SKM-1 treated with dmso at 0.1 percent for 144 hours (cell line): ENCODE measurements around the gene ITFG1.
"Not testable (repeated sequence)": the region's sequence is repeated elsewhere in the genome, so short reads cannot be mapped to it uniquely, and the experiment has no call there.

Experiments used
- DNase-seq: peaks from one replicate; lab custom pipeline; 2025; ENCODE audit not compliant: unreplicated experiment; lab: John Stamatoyannopoulos, UW

ITFG1 gene

DNA sequence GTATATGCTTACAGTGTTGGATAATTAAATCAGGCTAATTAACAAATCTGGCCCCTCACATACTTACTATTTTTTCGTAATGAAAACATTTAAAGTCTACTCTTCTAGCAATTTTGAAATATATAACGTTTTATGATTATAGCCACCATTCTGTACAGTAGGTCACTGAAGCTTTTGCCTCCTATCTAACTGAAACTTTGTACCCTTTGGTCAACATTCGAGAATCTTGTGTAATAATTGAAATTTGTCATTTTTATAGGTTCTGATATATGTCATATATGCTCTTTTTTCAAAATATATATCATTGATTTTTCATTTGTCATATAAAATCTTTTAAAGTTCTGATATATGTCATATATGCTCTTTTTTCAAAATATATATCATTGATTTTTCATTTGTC, 12.9 kb upstream of the ITFG1 start:
- no peak for DNase-seq

DNA sequence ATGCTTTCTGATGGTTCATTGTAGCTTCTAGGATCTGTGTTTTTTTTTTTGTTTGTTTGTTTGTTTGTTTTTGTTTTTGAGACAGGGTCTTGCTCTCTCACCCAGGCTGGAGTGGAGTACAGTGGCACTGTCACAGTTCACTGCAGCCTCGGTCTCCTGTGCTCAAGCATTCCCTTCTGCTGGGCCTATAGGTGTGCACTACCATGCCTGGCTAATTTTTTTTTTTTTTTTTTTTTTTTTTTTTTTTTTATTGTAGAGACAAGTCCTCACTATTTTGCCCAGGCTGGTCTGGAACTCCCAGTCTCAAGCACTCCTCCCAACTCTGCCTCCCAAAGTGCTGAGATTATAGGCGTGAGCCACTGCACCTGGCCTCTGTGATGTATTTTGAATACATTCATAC, 12.1 kb upstream of the ITFG1 start:
- not testable (repeated sequence) for DNase-seq

DNA sequence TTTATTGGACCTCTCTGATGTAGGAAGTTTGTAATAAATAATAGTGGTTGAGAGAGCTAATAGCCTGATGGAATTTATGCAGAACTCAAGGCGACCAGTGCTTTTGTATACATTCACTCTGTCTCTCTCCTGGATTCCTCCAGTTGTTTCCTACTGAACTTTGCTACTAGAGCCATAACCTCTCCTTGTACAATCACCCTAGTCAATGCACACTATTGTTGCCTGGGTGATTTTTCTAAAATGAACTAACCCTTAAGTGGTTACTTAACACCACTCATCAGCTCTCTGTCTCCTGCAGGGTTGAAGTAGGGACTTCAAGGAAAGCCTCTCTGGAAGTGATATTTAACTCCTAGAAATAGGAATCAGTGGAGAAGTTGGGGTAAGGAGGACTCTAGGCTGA, 9.9 kb upstream of the ITFG1 start:
- no peak for DNase-seq

DNA sequence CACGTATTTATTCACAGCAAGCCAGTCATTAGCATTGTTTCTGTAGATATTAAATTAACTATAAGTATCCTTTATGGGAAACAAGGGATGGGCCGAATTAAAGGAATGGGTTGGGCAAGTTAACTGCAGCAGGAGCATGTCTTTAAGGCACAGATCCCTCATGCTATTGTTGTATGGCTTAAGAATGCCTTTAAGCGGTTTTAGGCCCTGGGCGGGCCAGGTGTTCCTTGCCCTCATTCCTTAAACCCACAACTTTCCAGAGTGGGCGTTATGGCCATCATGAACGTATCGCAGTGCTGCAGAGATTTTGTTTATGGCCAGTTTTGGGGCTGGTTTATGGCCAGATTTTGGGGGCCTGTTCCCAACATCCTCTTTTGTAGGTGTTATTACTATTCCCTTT, 9.3 kb upstream of the ITFG1 start:
- no peak for DNase-seq

DNA sequence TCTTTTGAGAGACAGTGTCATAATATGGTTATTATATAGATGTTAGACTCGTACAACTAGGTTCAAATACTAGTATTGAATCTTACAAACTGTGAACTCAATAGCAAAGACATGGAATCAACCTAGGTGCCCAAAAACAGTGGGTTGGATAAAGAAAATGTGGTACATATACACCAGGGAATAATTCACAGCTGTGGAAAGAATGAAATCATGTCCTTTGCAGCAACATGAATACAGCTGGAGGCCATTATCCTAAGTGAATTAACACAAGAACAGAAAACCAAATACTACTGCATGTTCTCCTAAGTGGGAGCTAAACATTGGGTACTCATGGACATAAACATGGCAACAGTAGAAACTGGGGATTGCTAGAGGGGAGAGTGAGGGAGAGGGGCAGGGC, 8.4 kb upstream of the ITFG1 start:
- no peak for DNase-seq

DNA sequence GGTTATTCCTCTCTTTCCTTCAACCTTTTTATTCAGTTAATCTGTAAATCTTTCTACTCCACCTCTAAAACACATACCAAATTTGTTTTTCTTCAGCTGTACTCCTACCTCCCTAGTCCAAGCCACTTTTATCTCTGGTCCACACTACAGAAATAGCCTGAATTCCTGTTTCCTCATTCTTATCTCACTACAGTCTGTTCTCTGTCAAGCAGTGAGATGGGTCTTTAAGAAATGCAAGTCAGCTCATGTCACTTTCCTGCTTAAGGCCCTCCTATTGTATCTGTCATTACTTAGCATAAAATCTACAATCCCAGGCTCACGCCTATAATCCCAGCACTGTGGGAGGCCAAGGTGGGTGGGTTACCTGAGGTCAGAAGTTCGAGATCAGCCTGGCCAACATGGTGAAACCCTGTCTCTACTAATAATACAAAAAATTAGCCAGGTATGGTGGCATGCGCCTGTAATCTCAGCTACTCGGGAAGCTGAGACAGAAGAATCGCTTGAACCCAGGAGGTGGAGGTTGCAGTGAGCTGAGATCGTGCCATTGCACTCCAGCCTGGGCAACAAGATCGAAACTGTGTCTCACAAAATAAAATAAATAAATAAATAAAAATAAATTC, 7.3 kb upstream of the ITFG1 start:
- not testable (repeated sequence) for DNase-seq

DNA sequence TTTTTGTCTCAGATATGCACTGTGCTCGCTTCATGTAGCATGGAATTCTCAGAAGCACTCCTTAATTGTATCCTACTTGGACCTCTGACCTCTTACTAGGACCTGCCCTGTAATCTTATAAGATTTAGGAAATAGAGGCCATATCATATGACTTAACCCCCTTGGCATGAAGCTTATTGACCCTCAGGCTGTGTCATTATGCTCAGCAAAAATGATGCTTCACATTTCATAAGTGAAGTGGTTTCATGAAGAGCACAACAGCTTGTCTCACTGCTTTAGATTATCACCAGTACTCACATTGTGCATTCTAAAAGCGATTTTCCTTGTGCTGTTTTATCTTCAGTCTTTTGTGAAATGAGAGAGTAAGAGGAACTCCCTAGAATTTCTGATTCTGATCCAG, 6.6 kb upstream of the ITFG1 start:
- no peak for DNase-seq

DNA sequence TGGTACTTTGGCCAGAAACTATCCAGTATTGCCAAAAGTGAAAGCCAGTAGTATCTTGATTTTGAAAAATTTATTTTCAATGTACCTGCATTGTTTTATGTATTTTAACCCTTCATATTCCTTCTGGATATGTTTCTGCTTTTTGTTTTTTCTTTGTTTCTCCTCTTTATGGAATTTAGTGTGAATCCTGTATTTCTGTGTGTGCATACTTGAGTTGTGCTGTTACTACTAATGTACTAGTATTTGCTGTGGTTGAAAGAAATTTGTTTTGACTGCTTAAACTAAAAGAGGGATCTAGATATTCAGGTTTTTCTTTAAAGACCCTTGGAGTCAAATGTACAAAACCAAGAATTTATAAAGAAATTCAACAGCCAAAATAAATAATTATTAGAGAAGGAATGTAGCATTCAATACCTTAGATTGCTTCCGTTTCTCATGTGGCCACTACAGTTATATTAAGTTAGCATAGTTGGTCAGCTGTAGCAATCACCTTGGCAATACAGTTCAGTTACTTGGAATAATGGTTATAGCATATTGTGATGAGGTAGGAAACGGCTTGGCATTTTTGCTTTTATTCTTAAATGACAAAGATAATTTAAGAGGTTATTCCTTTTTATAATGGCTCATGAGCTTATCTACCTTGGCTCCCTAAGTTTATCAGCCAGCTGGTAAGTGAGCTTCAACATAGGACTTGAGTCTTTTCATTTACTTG, 5.2 kb upstream of the ITFG1 start:
- DNase-seq = no peak

DNA sequence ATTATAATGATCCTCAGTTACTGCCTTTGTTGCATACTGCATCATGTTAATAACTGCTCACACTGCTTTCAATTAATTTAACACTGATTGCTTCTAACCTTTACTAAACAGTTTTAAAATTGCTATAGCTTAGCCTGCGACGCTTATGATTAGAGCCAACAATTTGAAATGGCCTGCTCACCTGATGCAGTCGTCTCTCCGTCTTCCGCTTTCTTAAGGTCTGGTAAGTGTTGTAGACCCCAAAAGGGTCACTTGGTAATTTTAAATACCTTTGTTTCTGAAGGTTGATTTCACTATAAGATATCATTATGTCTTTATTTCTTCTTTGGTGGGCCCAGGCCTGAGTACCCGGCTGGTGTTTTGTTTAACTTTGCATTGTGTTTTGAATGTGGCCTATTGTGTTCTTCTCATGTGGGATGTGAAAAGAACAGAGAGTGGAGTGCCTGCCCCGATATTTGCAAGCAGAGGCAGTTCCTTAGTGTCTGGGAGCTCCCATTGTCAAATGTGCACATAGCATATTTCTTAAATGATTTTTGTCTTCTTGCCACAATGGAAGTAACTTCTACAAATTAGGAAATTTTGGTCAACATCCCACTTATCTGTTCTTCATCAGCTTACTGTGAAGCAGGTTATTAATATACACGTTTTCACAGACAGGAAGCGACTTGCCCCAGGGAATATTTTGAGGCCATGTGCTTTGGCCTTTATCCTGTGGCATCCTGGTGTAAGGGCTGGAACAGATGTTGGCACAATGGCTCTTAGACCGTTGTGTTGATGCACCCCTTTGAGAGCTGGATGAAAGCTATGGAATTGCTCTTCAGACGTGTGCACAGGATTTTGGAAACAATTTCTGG, 3.1 kb upstream of the ITFG1 start:
- DNase-seq = no peak

DNA sequence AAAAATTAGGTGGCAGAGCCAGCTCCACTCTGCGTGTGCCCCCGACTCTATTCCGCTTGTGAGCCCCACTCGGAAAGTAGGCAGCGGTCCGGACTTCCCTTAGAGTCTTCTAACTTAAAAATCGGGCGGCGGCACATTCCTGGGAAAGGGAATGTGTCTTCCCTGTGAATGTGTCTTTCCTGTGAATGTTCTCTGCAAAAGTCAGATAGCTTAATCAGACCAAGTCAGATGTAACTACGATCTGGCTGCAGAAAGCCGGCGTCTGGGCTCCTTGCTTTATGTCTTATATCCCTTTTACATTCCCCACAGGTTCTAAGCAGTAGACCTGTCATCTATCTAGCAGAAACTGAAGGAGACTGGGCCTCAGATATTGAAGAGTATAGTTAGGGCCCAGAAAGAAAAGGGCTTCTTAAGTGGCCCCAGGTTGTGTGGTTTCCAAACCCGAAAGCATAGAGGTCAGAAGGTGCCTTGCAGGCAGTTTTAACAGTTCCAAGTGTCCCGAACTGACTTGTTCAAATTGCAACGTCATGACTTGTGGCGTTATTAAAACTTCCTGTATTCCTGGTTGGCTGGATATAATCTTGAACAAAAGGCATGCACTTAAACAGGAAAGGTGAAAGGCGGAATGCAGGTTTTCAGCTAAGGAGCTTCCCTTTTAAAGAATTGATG, 869 bp upstream of the ITFG1 start:
- DNase-seq = peak; percentile 31

DNA sequence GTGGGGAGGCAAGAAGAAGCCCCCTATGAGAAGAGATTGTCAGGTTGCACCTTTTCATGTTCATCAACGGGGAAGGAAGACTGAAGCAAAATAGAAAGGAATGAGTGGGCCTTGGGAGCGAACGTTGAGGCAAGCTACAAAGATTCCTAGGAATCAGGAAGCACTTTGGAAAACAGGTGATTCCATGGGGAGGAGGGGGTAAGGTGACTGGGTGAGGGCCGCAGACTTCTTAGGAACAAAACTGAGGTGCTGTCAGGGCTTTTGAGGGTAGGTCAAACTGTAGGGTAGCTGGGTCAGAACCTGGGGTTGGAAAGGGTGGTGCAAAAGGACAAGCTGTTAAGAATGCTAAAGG, 528 bp downstream of the ITFG1 start:
- no peak for DNase-seq

DNA sequence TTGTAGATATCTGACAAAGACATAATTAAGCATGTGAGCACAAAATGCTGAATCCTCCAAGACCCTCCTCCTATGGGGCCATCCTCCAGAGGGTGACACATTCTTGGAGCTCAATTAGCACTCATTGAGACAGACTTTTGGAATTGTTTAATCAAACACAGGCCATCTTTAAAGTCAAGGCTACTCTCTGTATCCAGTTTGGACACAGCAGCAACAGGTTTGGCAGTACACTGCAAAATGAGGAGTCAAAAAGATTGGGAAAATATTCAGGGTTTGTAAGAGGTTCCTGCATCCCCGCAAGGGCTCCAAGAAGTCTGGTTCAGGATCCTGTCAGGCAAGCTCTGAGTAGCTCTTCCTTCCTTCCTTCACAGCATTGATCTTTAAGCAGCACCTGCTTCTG, 1.3 kb downstream of the ITFG1 start:
- no peak for DNase-seq

DNA sequence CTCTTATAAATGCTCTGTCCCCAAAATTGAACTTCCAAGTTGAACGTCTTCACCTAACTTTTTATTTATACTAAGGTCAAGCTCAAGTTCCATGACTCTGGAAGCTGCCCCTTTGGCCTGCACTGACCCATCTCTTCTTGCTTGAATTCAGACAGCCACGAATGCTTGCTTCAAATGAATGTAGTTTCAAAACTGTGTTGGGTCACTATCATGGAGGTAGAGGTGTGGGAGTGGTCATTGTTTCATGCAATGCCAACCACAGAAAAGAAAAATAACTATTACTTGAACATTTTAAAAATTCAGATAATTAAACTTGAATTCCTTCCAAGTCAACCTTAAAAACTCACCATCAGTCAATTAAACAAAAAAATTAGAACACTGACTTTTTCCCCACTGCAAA, 2.5 kb downstream of the ITFG1 start:
- DNase-seq = no peak

DNA sequence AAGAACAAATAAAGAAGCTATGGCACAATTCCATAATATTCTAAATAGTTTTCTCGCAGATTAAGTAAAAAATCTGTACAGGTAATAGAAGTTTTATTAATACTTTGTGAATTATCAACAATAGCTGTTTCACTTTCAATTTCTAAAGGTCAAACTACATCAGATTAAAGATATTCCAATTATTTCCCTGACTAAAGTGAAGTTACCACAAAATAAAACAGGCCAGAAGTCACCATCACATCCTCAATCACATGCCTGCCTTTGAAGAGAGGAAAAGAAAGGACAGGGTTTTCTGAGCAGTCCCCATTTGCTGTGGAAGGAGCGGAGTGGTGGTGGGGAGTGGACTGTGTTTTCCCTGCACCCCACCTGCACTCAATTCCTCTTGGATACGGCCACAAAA, 11.1 kb downstream of the ITFG1 start:
- no peak for DNase-seq

DNA sequence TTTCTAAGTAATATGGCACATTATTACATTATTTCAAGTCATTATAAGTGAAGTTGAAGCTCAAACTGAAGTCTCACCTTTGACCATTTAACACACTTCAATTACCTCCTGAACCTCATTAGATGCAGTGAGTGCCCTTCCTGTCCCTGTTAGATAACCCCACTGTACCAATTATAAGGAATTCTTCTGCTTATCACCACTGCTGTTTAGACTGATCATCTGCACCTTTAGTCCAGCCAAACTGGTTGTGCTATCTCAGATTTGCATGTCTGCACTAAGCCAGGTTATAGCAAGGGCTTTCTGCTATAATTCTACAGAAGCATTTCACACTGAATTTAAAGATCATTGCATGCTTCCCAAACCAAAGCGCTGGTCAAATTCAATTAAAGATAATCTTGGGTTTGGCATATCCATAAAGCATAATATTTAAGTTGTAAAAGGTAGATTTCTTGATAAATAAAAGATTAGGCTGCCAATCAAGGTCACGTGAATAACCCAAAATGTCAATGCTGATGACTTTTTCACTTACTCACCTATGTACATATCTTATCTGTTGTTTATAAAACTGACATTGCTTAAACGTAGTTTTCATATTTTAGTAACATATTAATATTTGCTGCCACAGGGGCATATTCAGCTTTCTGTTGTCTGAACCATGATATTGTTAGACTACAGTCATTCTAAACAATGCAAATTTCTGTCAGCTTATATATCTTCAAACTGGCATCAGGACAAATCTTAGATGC, 11.9 kb downstream of the ITFG1 start:
- DNase-seq = no peak

DNA sequence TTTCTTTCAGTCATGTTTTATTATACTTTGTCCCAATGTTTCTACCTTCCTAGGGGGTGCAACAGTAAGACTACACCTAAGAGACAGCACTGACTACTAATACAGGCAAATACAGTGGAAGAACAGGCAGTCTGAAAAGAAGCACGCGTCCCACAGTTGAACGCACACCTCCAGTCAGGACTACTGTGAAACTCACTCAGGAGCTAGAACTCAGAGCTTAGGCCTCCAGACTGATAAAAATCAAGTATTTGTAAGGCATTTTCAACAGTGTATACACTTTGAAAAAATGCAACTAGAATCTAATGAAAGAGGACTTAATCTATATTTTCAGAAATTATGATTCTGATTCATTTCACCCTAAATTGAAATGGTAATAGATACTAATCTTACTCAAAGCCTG, 14.4 kb downstream of the ITFG1 start:
- DNase-seq = no peak

DNA sequence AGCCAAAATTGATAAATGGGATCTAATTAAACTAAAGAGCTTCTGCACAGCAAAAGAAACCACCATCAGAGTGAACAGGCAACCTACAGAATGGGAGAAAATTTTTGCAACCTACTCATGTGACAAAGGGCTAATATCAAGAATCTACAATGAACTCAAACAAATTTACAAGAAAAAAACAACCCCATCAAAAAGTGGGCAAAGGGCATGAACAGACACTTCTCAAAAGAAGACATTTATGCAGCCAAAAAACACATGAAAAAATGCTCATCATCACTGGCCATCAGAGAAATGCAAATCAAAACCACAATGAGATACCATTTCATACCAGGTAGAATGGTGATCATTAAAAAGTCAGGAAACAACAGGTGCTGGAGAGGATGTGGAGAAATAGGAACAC, 18.0 kb downstream of the ITFG1 start:
- DNase-seq = not testable (repeated sequence)

DNA sequence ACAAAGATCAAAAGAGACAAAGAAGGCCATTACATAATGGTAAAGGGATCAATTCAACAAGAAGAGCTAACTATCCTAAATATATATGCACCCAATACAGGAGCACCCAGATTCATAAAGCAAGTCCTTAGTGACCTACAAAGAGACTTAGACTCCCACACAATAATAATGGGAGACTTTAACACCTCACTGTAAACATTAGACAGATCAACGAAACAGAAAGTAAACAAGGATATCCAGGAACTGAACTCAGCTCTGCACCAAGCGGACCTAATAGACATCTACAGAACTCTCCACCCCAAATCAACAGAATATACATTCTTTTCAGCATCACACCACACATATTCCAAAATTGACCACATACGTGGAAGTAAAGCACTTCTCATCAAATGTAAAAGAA, 20.8 kb downstream of the ITFG1 start:
- DNase-seq = not testable (repeated sequence)

DNA sequence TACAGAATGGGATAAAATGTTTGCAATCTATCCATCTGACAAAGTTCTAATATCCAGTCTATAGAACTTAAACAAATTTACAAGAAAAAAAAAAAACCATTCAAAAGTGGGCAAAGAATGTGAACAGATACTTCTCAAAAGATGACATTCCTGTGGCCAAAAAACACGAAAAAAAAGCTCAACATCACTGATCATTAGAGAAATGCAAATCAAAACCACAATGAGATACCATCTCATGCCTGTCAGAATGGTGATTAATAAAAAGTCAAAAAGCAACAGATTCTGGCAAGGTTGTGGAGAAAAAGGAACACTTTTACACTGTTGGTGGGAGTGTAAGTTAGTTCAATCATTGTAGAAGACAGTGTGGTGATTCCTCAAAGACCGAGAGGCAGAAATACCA, 26.6 kb downstream of the ITFG1 start:
- not testable (repeated sequence) for DNase-seq

DNA sequence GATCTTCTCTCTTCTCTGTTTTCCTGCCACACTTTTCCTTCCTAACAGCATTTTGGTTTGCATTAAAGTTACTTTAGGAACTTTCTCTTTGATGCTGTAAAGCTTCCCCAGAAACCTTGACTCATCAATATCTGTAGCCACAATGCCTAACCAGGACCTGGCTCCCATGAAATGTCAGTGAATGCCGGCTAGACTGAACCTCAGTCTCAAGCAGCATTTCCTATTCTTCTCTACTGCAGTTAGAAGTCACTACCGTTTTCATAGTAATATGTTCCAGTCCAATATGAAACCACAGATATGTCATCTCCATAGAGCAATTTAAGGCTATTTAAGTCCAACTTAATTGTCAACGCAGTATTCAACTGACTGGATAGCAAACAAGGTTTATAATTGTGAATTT, 28.9 kb downstream of the ITFG1 start:
- DNase-seq = no peak

DNA sequence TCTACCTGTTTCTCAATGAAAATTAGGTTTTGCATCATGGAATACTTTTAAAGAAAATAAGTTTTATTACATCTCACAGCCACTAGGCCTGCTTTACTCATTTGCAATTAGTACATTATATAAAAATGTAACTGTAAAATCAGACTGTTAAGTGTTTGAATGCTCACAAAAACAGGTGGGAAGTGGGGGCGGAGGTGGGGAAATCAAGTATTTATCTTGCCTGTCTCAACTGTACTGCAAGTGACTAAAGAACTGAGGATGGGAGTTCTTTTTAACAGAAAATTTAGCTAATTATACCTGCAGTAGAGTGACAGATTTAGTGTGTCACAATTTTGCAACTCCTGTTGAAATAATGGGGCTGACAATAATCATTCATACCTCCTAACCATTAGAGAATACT, 34.1 kb downstream of the ITFG1 start:
- DNase-seq = no peak
